KMS-11 (cell line): ENCODE data around the gene UBE2F.

ENCODE experiments used
- H2AFZ ChIP-seq: fragments of 200-600 bp; sonication (generic); 2 replicates; pipeline ENCODE4 v1.6.1; 2016; ENCODE audit warnings: antibody characterized with exemption, mixed run types, low read depth
- H3K27ac ChIP-seq: fragments of 200-600 bp; sonication (generic); 2 replicates; pipeline ENCODE4 v1.6.1; 2016; ENCODE audit warnings: mild to moderate bottlenecking, mixed run types
- H3K27me3 ChIP-seq: fragments of 200-600 bp; sonication (generic); 2 replicates; pipeline ENCODE4 v1.6.1; 2017; ENCODE audit warnings: mild to moderate bottlenecking, low read depth, mixed run types, moderate library complexity; ENCODE audit not compliant: insufficient read depth
- H3K36me3 ChIP-seq: fragments of 200-600 bp; sonication (generic); 2 replicates; pipeline ENCODE4 v1.6.1; 2017; ENCODE audit warnings: mild to moderate bottlenecking, mixed run types; ENCODE audit not compliant: insufficient read depth
- H3K4me1 ChIP-seq: fragments of 200-600 bp; sonication (generic); 2 replicates; pipeline ENCODE4 v1.6.1; 2016; ENCODE audit warnings: mild to moderate bottlenecking, low read depth, mixed run types; ENCODE audit not compliant: poor library complexity, severe bottlenecking
- H3K4me2 ChIP-seq: fragments of 200-600 bp; sonication (generic); 2 replicates; pipeline ENCODE4 v1.7.0; 2016; ENCODE audit warnings: mild to moderate bottlenecking, mixed run types
- H3K4me3 ChIP-seq: fragments of 200-600 bp; sonication (generic); IDR thresholded peaks from 2 replicates; pipeline ENCODE4 v1.6.1; 2017; ENCODE audit warnings: low read depth, low read length, mixed read lengths; ENCODE audit not compliant: insufficient read depth
- H3K79me2 ChIP-seq: fragments of 200-600 bp; sonication (generic); 2 replicates; pipeline ENCODE4 v1.6.1; 2016; ENCODE audit warnings: low read depth, mixed run types; ENCODE audit not compliant: insufficient read depth
- H3K9ac ChIP-seq: fragments of 200-600 bp; sonication (generic); 2 replicates; pipeline ENCODE4 v1.6.1; 2016; ENCODE audit warnings: mild to moderate bottlenecking, mixed run types
- H4K20me1 ChIP-seq: fragments of 200-600 bp; sonication (generic); 2 replicates; pipeline ENCODE4 v1.6.1; 2016; ENCODE audit warnings: mild to moderate bottlenecking, mixed run types; ENCODE audit not compliant: insufficient read depth
- TF ChIP-seq, protein P1 (sequence below): fragments of 200-600 bp; sonication (generic); conservative IDR thresholded peaks from 2 replicates; pipeline ENCODE4 v1.6.1; 2017; ENCODE audit warnings: low read depth, mild to moderate bottlenecking, antibody characterized with exemption, low read length, moderate library complexity, mixed read lengths

UBE2F gene

DNA sequence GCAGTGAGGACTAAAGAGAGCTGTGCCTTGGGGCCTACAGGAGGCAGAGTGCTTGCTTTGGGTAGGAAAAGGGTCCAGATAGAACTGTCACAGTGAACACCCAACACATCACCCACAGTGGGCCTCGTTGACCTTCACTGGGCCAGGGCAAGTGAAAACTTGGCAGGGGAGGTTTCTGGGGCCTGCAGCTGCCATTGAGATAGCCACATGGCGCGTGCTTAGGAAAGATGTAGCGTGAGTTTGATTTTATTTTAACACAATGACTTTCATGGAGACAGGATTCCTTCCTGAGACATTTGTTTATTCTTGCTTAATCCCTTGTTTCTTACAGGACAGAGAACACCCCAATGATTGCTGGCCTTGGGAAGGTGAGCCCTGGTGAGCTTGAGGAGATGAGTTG, 124.1 kb downstream of the UBE2F start:
- TF ChIP-seq, protein P1, sequence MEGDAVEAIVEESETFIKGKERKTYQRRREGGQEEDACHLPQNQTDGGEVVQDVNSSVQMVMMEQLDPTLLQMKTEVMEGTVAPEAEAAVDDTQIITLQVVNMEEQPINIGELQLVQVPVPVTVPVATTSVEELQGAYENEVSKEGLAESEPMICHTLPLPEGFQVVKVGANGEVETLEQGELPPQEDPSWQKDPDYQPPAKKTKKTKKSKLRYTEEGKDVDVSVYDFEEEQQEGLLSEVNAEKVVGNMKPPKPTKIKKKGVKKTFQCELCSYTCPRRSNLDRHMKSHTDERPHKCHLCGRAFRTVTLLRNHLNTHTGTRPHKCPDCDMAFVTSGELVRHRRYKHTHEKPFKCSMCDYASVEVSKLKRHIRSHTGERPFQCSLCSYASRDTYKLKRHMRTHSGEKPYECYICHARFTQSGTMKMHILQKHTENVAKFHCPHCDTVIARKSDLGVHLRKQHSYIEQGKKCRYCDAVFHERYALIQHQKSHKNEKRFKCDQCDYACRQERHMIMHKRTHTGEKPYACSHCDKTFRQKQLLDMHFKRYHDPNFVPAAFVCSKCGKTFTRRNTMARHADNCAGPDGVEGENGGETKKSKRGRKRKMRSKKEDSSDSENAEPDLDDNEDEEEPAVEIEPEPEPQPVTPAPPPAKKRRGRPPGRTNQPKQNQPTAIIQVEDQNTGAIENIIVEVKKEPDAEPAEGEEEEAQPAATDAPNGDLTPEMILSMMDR = no peak
- H3K4me3 ChIP-seq = no peak overlapping the region
- H3K36me3 ChIP-seq = no peaks in the 10 kb centered on the region

DNA sequence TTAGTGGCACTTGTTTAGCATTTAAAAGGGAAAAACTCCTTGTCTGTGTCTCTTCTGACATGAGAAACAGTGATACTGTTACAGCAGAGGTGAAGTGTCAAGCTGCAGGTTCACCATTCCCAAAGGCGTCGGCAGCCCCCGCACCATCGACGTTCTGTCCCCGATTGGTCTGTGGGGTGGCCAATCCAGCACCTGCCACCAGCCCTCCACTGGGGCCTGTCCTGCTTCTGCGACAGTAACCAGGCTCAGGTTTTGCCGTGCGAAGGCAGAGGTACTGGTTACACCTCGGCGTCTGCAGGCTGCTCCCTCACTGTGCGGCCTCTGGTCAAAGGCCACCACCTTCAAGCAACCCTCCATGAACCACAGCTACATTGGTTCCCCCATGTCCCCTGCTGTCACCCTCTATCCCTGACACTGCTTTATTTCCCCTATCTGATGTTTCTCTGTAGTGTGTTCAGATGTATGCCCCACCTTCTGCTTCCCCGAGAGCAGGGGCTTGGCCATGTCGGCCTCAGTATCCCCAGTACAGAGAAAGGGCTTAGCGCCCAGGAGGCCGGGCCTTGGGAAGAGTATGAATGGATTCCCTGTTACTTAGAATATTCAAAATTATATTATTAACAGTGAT, 124.7 kb downstream of the UBE2F start:
- Histone ChIP-seq H3K27ac (no peak overlapping the region), H3K27me3 (no peaks in the 10 kb centered on the region), H3K4me2 (no peak overlapping the region), H4K20me1 (no peaks in the 10 kb centered on the region), H3K4me3 (no peak overlapping the region), H3K9ac (no peak overlapping the region), H3K36me3 (no peaks in the 10 kb centered on the region), H2AFZ (no peak overlapping the region), H3K79me2 (no peaks in the 10 kb centered on the region), H3K4me1 (no peaks in the 10 kb centered on the region)
- TF ChIP-seq, protein P1 = no peak

More for the DNA sequence above, 124.1 kb downstream of the UBE2F start:
- no peak overlapping the region for H3K4me2 ChIP-seq
- no peaks in the 10 kb centered on the region for H3K4me1 ChIP-seq
- H4K20me1 ChIP-seq = no peaks in the 10 kb centered on the region
- H3K27me3 ChIP-seq = no peaks in the 10 kb centered on the region
- no peak overlapping the region for H3K27ac ChIP-seq
- no peak overlapping the region for H2AFZ ChIP-seq
- no peak overlapping the region for H3K9ac ChIP-seq
- H3K79me2 ChIP-seq = no peaks in the 10 kb centered on the region
